IMR-90 (cell line): ENCODE results near the gene SGCE.

Experiments used
- CEBPB ChIP-seq: IDR thresholded peaks from 2 replicates; pipeline ENCODE4 v1.6.1; 2012; ENCODE audit warnings: low read depth, low read length, improper control_type of control experiment
- FOS ChIP-seq: fragments of 150-350 bp; IDR thresholded peaks from 2 replicates; pipeline ENCODE4 v1.6.1; 2016; ENCODE audit warnings: low read depth, low read length
- MAFK ChIP-seq: IDR thresholded peaks from 2 replicates; pipeline ENCODE4 v1.6.1; 2012; ENCODE audit warnings: low read depth, low read length, improper control_type of control experiment
- POLR2A ChIP-seq: IDR thresholded peaks from 2 replicates; pipeline ENCODE4 v1.6.1; 2012; ENCODE audit warnings: mild to moderate bottlenecking, low read depth, low read length
- RAD21 ChIP-seq: IDR thresholded peaks from 2 replicates; pipeline ENCODE4 v1.6.1; 2012; ENCODE audit warnings: low read length, improper control_type of control experiment
- SMC3 ChIP-seq: fragments of 150-350 bp; IDR thresholded peaks from 2 replicates; pipeline ENCODE4 v1.6.1; 2016; ENCODE audit warnings: low read depth, mild to moderate bottlenecking, antibody characterized with exemption, low read length, moderate library complexity
- TF ChIP-seq, protein P1 (sequence below): conservative IDR thresholded peaks from 2 replicates; pipeline ENCODE4 v1.5.1; 2012; ENCODE audit warnings: mild to moderate bottlenecking, low read depth, low read length, improper control_type of control experiment
- TF ChIP-seq, protein P2 (sequence below): fragments of 150-350 bp; IDR thresholded peaks from 2 replicates; pipeline ENCODE4 v1.6.1; 2016; ENCODE audit warnings: low read depth, mild to moderate bottlenecking, low read length, moderate library complexity, borderline replicate concordance

- no peak for TF ChIP-seq POLR2A
- TF ChIP-seq, protein P1, sequence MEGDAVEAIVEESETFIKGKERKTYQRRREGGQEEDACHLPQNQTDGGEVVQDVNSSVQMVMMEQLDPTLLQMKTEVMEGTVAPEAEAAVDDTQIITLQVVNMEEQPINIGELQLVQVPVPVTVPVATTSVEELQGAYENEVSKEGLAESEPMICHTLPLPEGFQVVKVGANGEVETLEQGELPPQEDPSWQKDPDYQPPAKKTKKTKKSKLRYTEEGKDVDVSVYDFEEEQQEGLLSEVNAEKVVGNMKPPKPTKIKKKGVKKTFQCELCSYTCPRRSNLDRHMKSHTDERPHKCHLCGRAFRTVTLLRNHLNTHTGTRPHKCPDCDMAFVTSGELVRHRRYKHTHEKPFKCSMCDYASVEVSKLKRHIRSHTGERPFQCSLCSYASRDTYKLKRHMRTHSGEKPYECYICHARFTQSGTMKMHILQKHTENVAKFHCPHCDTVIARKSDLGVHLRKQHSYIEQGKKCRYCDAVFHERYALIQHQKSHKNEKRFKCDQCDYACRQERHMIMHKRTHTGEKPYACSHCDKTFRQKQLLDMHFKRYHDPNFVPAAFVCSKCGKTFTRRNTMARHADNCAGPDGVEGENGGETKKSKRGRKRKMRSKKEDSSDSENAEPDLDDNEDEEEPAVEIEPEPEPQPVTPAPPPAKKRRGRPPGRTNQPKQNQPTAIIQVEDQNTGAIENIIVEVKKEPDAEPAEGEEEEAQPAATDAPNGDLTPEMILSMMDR = no peak
- no peak for TF ChIP-seq FOS
- TF ChIP-seq, protein P2, sequence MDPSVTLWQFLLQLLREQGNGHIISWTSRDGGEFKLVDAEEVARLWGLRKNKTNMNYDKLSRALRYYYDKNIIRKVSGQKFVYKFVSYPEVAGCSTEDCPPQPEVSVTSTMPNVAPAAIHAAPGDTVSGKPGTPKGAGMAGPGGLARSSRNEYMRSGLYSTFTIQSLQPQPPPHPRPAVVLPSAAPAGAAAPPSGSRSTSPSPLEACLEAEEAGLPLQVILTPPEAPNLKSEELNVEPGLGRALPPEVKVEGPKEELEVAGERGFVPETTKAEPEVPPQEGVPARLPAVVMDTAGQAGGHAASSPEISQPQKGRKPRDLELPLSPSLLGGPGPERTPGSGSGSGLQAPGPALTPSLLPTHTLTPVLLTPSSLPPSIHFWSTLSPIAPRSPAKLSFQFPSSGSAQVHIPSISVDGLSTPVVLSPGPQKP = no peak
- TF ChIP-seq MAFK = no peak
- TF ChIP-seq CEBPB = no peak
- no peak for TF ChIP-seq SMC3
- no peak for TF ChIP-seq RAD21
These were observed 14.0 kb upstream of the SGCE start for GRCh38 chr7:94669773-94670495.
